MCF 10A (cell line): ENCODE measurements around the gene FILIP1. TPM values are rescaled to one million over a fixed set of nuclear protein-coding genes. Genes with fewer than 3 reads are reported as not detected.

ENCODE experiments used
- BruUV-seq: library from RNA; stranded (reverse); fragments of 400-500 nt; replicated peaks from 2 replicates; lab custom pipeline; 2021; lab: Mats Ljungman, UMichigan
- CTCF ChIA-PET: fragments of 300-600 bp; sonication (Branson Sonifier 250); formaldehyde crosslinking; extraction: SDS; loops from one replicate; lab custom pipeline; 2021; ENCODE audit warnings: antibody characterized with exemption, inconsistent platforms; lab: Yijun Ruan, JAX
- POLR2A ChIA-PET: fragments of 300-600, 350-650 bp; sonication (Branson Sonifier 250); formaldehyde crosslinking; extraction: SDS; loops from one replicate; lab custom pipeline; 2020; ENCODE audit warnings: antibody characterized with exemption, inconsistent platforms; lab: Yijun Ruan, JAX
- DNase-seq: peaks from one replicate; pipeline ENCODE4 v3.0.0-alpha.2; 2018; ENCODE audit not compliant: unreplicated experiment
- H3K27ac Mint-ChIP-seq: one replicate; pipeline ENCODE4 v1.8.0; 2022; ENCODE audit warnings: mild to moderate bottlenecking, low read depth, mixed read lengths; ENCODE audit not compliant: unreplicated experiment
- H3K27me3 Mint-ChIP-seq: one replicate; pipeline ENCODE4 v1.8.0; 2022; ENCODE audit warnings: mixed read lengths; ENCODE audit not compliant: insufficient read depth, unreplicated experiment
- H3K36me3 Mint-ChIP-seq: one replicate; pipeline ENCODE4 v1.8.0; 2022; ENCODE audit warnings: mild to moderate bottlenecking, moderate library complexity, mixed read lengths; ENCODE audit not compliant: insufficient read depth, unreplicated experiment
- H3K4me1 Mint-ChIP-seq: one replicate; pipeline ENCODE4 v1.8.0; 2022; ENCODE audit warnings: mixed read lengths; ENCODE audit not compliant: insufficient read depth, unreplicated experiment
- H3K4me3 Mint-ChIP-seq: one replicate; pipeline ENCODE4 v1.8.0; 2022; ENCODE audit warnings: mild to moderate bottlenecking, moderate library complexity, mixed read lengths; ENCODE audit not compliant: unreplicated experiment
- H3K9me3 Mint-ChIP-seq: one replicate; pipeline ENCODE4 v1.8.0; 2022; ENCODE audit warnings: mixed read lengths; ENCODE audit not compliant: unreplicated experiment
- intact Hi-C: fragments of 100-400 bp; cut with micrococcal nuclease; formaldehyde crosslinking; loops from 2 replicates; pipeline ENCODE4 v1.14.1; 2022
- total RNA-seq: library from RNA; stranded (reverse); gene quantifications from 2 replicates; pipeline ENCODE4 v1.2.3, GENCODE V29; 2022
- TF ChIP-seq, protein P1 (sequence below): fragments of 200-600 bp; IDR thresholded peaks from one replicate; pipeline ENCODE4 v1.8.0; 2022; ENCODE audit warnings: antibody characterized with exemption, mild to moderate bottlenecking; ENCODE audit not compliant: unreplicated experiment

Gene FILIP1
- total RNA-seq, 1 experiment from 2014 or later = 0.14 TPM

DNA sequence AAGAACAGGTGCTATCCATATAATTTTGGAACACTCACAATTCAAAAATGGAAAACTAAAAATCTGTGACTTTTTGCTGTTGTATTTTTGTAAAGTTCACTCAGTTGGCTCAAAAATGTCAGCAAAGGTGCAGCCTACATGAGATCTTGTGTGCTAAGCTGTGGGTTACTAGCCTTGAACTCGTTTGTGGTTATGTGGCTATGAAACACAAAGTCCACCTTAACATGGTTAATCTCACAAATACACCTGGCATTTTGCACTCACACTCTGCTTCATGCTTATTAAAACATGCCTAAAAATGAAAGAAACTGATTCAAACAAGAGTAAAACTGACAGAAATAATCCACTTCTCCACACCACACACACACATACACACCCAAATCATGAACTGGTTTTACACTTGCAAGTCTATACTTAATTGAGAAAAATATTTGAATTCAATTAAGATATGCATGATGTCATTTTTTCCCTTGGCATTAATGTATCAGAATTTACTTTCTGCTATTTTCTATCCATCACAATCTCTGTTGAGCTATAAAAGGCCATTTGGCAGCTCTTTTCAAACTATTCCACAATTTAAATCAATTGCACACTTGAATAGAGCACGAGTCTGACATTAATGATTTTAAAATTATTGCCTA, 186.1 kb downstream of the FILIP1 start:
- intact Hi-C loops = no loop called here
- ChIA-PET POLR2A (interaction anchor here (0.8 kb wide), 1 partner anchor 21 kb away, joined by 3 read pairs; no protein-coding TSS in a partner anchor), CTCF (interaction anchor here (0.6 to 1.0 kb wide), 2 partner anchors 28 to 217 kb away, joined by 3 to 5 read pairs; no protein-coding TSS in a partner anchor)
- Mint-ChIP-seq H3K27me3 (no peaks in the 10 kb centered on the region), H3K27ac (no peak overlapping the region), H3K4me1 (no peaks in the 10 kb centered on the region), H3K36me3 (no peaks in the 10 kb centered on the region), H3K9me3 (no peaks in the 10 kb centered on the region), H3K4me3 (no peak overlapping the region)
- no TSS peak for BruUV-seq
- no peak for DNase-seq
- TF ChIP-seq, protein P1, sequence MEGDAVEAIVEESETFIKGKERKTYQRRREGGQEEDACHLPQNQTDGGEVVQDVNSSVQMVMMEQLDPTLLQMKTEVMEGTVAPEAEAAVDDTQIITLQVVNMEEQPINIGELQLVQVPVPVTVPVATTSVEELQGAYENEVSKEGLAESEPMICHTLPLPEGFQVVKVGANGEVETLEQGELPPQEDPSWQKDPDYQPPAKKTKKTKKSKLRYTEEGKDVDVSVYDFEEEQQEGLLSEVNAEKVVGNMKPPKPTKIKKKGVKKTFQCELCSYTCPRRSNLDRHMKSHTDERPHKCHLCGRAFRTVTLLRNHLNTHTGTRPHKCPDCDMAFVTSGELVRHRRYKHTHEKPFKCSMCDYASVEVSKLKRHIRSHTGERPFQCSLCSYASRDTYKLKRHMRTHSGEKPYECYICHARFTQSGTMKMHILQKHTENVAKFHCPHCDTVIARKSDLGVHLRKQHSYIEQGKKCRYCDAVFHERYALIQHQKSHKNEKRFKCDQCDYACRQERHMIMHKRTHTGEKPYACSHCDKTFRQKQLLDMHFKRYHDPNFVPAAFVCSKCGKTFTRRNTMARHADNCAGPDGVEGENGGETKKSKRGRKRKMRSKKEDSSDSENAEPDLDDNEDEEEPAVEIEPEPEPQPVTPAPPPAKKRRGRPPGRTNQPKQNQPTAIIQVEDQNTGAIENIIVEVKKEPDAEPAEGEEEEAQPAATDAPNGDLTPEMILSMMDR = no peak

DNA sequence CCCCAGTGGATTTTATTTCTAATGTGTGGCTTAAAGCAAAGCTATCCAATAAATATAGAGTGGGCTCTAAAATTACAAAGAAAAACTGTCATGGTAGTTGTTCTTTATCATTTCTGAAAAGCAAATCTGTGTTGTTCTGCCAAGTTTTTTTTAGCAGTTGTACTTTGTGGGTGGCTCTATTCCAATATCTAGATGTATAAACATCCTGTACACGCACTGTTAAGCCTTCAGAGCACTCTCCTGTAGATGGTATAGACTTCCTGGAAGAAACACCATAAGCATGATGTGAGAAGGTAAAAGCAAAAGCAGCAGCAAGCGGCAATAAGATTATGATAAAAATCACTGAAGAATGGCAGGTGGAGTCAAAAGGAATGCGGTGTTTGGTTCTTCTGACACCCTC, 187.5 kb downstream of the FILIP1 start:
- no peaks in the 10 kb centered on the region for H3K36me3 Mint-ChIP-seq
- no peak overlapping the region for H3K27ac Mint-ChIP-seq
- POLR2A ChIA-PET = interaction anchor here (0.5 to 1.4 kb wide), 4 partner anchors 10 to 196 kb away, joined by 3 to 6 read pairs (median 3); no protein-coding TSS in a partner anchor
- no peak for DNase-seq
- no peaks in the 10 kb centered on the region for H3K4me1 Mint-ChIP-seq
- CTCF ChIA-PET = interaction anchor here (0.7 to 2.0 kb wide), 4 partner anchors 14 to 223 kb away, joined by 3 to 5 read pairs (median 3); no protein-coding TSS in a partner anchor
- H3K27me3 Mint-ChIP-seq = no peaks in the 10 kb centered on the region
- BruUV-seq = no TSS peak
- H3K4me3 Mint-ChIP-seq = no peak overlapping the region
- H3K9me3 Mint-ChIP-seq = no peaks in the 10 kb centered on the region
- intact Hi-C loops = no loop called here
- TF ChIP-seq, protein P1 = no peak

DNA sequence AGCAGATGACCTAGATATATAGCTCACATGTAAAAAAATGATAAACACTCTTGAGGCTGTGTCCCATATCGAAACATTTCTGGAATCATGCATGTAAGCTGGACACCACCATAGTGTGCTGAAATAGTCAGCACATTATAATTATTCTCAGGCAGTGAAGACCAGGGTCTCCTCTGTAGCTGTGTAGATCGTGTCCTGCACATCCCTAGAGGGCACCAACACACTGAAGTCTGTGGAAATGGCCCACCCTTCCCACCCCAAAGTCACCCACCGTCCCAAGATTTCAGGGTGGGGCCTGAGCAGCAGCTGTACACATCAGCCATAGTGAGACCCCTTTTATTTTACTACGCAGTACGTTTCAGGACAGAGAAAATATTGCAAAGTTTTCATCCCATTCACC, 188.0 kb downstream of the FILIP1 start:
- Mint-ChIP-seq H3K27ac (no peak overlapping the region), H3K4me1 (no peaks in the 10 kb centered on the region), H3K9me3 (no peaks in the 10 kb centered on the region), H3K27me3 (no peaks in the 10 kb centered on the region), H3K4me3 (no peak overlapping the region), H3K36me3 (no peaks in the 10 kb centered on the region)
- DNase-seq = no peak
- BruUV-seq = no TSS peak
- intact Hi-C loops = no loop called here
- ChIA-PET CTCF (interaction anchor here (0.5 to 2.0 kb wide), 7 partner anchors 8 to 244 kb away, joined by 3 to 5 read pairs (median 3); no protein-coding TSS in a partner anchor), POLR2A (interaction anchor here (0.5 to 1.4 kb wide), 5 partner anchors 9 to 197 kb away, joined by 3 to 6 read pairs (median 3); no protein-coding TSS in a partner anchor)
- TF ChIP-seq, protein P1 = no peak

DNA sequence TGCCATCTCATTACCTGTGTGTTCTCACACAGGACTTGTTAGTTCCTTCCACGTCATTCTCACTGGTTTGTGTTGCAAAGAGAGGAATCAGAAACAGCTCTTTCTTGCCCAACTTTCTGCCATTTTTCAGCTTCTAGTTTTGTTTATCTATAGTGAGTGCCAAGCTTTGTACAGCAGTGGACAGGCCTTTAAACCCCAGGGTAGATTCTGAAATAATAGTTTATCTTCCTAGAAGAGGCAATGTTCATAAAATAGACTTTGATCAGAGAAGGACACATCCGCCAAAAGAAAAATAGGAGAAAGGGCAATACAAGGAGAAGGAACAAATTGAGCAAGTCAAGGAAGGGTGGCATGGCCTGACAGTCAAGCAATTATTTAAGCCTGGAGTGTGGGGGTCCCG, 191.3 kb downstream of the FILIP1 start:
- Mint-ChIP-seq H3K27ac (no peak overlapping the region), H3K9me3 (no peaks in the 10 kb centered on the region), H3K27me3 (no peaks in the 10 kb centered on the region), H3K4me1 (no peaks in the 10 kb centered on the region), H3K36me3 (no peaks in the 10 kb centered on the region), H3K4me3 (no peak overlapping the region)
- CTCF ChIA-PET = interaction anchor here (0.6 to 4.5 kb wide), 3 partner anchors 202 to 331 kb away, joined by 3 to 22 read pairs (median 3); no protein-coding TSS in a partner anchor
- TF ChIP-seq, protein P1 = no peak
- POLR2A ChIA-PET = no interaction called here
- intact Hi-C loops = no loop called here
- DNase-seq = no peak
- BruUV-seq = no TSS peak
